ENCODE measurements around the gene BICRA. TPM values are rescaled to one million over a fixed set of nuclear protein-coding genes. Genes with fewer than 3 reads are reported as not detected.
A peak's percentile ranks its signal among the peaks of the same experiment; 100 is the strongest.
"Not testable (repeated sequence)": the region's sequence is repeated elsewhere in the genome, so short reads cannot be mapped to it uniquely, and the experiment has no call there.

The BICRA gene
- total RNA-seq, 1 donor from 2014 or later = 5.6 TPM

GRCh38 chr19:47713046-47714021 lies 104.4 kb downstream of the BICRA start, which contains the start of gene EHD2:
Gene EHD2, plus strand, starts transcription at chr19:47713422. Its CDS starts 3,191 bp downstream, at chr19:47716613.
- DNase-seq (ENCODE audit: low read depth) = peak; percentile 88

GRCh38 chr19:47714339-47714738 lies 105.4 kb downstream of the BICRA start:
- DNase-seq (ENCODE audit: low read depth) = no peak

- DNase-seq (ENCODE audit: low read depth) = not testable (repeated sequence)
These were observed 105.9 kb downstream of the BICRA start for GRCh38 chr19:47714855-47715254.

GRCh38 chr19:47716270-47716937 lies 107.5 kb downstream of the BICRA start:
- peak; percentile 80 for DNase-seq (ENCODE audit: low read depth)

- DNase-seq (ENCODE audit: low read depth) = not testable (repeated sequence)
These were observed 109.6 kb downstream of the BICRA start for GRCh38 chr19:47718415-47719046.

GRCh38 chr19:47719047-47719859 lies 110.3 kb downstream of the BICRA start:
- peak; percentile 99 for DNase-seq (ENCODE audit: low read depth)

GRCh38 chr19:47720669-47721422 lies 111.9 kb downstream of the BICRA start:
- DNase-seq (ENCODE audit: low read depth) = no peak

GRCh38 chr19:47723581-47723940 lies 114.6 kb downstream of the BICRA start:
- DNase-seq (ENCODE audit: low read depth) = peak; percentile 75

GRCh38 chr19:47725759-47726401 lies 116.9 kb downstream of the BICRA start:
- no peak for DNase-seq (ENCODE audit: low read depth)

- DNase-seq (ENCODE audit: low read depth) = peak; percentile 69
These were observed 117.5 kb downstream of the BICRA start for GRCh38 chr19:47726467-47726866.

GRCh38 chr19:47728295-47728694 lies 119.4 kb downstream of the BICRA start:
- not testable (repeated sequence) for DNase-seq (ENCODE audit: low read depth)

- DNase-seq (ENCODE audit: low read depth) = peak; percentile 82
These were observed 120.5 kb downstream of the BICRA start for GRCh38 chr19:47729468-47729798.

GRCh38 chr19:47729799-47730520 lies 121.0 kb downstream of the BICRA start:
- DNase-seq (ENCODE audit: low read depth) = no peak

GRCh38 chr19:47730521-47730889 lies 121.6 kb downstream of the BICRA start:
- DNase-seq (ENCODE audit: low read depth) = no peak

GRCh38 chr19:47730910-47731309 lies 122.0 kb downstream of the BICRA start:
- no peak for DNase-seq (ENCODE audit: low read depth)

- DNase-seq (ENCODE audit: low read depth) = peak; percentile 34
These were observed 126.2 kb downstream of the BICRA start for GRCh38 chr19:47735131-47735530.

- DNase-seq (ENCODE audit: low read depth) = no peak
These were observed 132.1 kb downstream of the BICRA start for GRCh38 chr19:47740866-47741519.

- DNase-seq (ENCODE audit: low read depth) = no peak
These were observed 132.7 kb downstream of the BICRA start for GRCh38 chr19:47741544-47742140.

Measured in myocyte (in vitro differentiated cells).